Measurements from ENCODE around the gene FAM89B.
A peak's percentile ranks its signal among the peaks of the same experiment; 100 is the strongest.

FAM89B gene

GRCh38 chr11:65573391-65574079 lies 1.2 kb downstream of the FAM89B start:
- DNase-seq (ENCODE audit: low spot score) = no peak

GRCh38 chr11:65574109-65574810 lies 1.9 kb downstream of the FAM89B start:
- DNase-seq (ENCODE audit: low spot score) = peak; percentile 94

DNA sequence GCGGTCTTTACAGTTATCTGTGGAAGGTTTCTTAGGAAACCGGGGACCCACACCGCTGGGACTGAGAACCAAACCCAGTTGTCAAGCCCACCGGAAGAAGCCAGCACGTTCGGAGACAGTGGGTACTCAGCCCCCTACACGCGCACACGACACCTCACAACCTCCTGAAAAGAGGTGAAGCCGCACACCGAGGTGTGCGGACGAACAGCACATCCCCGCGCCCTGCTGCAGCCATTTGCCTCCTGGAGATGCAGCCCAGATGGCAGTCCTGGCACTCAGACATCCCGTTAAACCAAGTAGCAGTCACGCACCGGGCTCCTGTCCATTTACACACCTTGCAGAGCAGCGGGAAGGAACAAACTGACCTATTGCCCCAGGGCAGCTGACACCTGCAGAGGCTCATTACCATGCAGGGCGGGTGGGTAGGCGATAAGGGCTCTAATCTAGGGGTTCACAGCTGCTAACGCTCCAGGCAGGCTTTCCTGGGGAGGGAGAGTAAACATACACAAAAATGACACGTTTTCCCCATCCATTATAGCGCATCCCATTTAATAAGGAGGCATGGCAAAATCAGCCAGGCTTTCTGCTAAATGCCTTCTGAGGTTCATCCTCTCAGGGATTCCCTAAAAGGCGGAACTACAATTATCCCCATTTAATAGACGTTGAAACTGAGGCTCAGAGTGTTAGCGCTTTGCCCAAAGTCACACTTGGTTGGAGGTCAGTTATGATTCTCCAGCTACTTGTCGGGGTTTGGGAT lies 2.7 kb downstream of the FAM89B start:
- no peak for DNase-seq (ENCODE audit: low spot score)

GRCh38 chr11:65575568-65576231 lies 3.4 kb downstream of the FAM89B start, which contains the start of gene EHBP1L1:
Gene EHBP1L1, plus strand, starts transcription at chr11:65576053. Its CDS starts 250 bp downstream, at chr11:65576303.
- DNase-seq (ENCODE audit: low spot score) = peak; percentile 72

DNA sequence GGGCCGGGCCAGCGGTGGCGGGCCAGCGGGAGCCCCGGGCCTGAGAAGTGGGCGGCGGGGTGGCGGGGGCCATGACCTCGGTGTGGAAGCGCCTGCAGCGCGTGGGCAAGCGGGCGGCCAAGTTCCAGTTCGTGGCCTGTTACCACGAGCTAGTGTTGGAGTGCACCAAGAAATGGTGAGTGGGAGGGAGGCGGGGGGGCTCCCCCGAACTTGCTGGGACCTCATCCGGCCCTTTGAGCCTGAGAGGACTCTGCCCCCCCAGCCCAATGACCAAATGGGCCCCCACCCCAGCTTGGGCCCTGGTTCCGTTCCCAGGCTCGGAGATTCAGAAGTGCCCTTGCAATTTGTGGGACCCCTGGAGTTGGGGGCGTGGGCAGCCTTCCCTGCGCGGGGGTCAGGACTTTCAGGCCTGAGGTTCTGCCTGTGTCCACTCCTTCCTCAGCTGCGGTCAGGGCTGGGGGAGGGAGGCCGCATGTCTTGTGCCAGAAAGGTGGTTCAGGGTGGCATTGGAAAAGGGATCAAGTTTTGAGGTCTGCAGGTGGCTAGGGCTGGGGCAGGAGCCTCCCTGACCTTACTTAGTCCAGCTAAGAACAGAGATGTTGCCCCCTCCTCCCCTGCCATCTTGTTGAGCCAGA lies 4.0 kb downstream of the FAM89B start:
- no peak for DNase-seq (ENCODE audit: low spot score)

DNA sequence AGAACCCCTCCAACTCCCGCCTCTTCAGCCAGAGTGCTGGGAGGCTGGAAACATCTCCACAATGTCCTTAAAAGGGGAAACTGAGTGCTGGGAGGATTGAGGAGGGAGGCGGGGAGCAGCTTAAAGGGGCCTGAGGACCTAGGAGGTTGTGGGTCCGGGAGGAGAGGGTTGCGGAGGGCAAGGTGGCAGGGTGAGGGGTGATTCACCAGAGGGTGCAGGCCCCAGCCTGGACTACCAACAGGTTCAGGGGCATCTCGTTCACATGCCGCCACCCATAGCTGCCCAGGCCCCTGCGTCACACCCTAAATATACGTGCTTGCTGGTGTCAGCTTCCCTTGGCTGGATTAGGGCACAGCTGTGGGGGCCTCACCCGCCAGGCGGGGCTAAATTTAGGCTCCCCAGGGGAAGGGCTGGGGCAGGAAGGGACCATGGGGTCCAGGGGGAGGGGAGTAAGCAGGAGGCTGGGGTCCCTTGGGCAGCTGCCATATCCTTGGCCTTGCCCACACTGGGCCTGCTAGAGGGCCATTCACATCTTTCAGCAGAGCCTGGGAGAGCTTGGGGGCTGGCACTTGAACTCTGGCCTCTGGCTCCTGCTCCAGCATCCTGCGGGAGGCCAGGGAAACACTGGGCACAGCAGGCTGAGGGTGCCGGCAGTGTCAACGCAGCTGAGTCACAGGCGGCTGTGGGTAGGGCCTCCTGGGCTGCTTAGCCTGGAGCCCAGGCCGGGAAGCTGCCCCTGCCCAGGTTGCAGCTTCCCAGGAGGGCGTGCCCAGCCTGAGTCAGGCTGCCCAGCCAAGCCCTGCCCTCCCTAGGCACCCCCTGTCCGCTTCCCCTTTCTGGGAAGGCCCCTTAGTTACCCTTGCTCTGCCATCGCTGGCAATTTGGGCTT lies 4.8 kb downstream of the FAM89B start:
- no peak for DNase-seq (ENCODE audit: low spot score)

DNA sequence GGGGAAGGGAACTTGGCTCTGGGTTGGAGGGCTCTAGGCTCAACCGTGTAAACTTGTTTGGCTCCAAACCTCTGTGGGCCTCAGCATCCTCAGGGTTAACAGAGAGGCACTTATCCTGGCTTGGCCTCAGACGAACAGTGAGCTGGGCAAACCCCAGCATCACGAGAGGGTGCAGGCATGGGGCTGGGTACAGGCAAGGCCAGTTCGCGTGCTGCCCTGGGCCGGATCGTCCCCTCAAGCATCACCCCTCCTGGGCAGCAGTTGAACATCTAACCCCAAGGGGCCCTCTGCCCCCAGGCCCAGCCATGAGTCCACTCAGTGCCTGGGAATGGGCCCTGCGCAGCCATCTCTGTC lies 5.4 kb downstream of the FAM89B start:
- no peak for DNase-seq (ENCODE audit: low spot score)

DNA sequence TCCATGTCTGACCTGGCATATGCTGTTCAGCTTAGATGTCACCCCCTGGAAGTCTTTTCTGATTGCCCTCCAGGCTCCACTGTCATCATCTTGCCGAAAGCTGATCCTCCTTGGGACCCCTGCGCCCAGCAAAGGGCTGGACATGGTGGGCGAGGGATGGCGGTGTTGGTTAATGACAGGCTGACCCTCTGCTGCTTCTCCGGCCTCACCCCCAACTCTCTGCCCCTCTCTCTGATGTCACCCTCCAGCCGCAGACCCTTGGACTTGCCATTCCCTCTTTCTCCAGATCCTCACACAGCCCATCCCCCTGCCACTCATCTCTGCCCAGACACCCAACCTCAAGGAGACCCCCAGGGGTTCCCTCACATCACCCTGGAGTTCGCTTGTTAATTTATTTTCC lies 5.8 kb downstream of the FAM89B start:
- DNase-seq (ENCODE audit: low spot score) = no peak

- no peak for DNase-seq (ENCODE audit: low spot score)
Observed at GRCh38 chr11:65578667-65579066, 6.3 kb downstream of the FAM89B start.

DNA sequence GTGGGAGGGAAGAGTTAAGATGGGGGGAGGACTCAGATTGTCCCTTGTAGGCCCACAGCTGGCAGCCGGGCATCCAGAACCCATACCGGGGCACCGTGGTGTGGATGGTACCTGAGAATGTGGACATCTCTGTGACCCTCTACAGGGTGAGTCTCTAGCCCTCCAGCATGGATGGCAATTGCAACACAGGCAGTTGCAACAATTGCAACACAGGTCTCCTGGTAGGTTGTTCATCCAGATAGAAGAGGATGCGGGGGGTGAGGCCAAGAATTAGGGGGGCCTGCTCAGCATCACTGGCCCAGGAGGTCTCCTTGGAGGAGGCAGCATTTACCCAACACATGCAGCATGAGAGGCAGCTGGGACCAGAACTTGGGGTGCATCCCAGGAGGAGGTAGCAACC lies 7.0 kb downstream of the FAM89B start:
- DNase-seq (ENCODE audit: low spot score) = no peak

DNA sequence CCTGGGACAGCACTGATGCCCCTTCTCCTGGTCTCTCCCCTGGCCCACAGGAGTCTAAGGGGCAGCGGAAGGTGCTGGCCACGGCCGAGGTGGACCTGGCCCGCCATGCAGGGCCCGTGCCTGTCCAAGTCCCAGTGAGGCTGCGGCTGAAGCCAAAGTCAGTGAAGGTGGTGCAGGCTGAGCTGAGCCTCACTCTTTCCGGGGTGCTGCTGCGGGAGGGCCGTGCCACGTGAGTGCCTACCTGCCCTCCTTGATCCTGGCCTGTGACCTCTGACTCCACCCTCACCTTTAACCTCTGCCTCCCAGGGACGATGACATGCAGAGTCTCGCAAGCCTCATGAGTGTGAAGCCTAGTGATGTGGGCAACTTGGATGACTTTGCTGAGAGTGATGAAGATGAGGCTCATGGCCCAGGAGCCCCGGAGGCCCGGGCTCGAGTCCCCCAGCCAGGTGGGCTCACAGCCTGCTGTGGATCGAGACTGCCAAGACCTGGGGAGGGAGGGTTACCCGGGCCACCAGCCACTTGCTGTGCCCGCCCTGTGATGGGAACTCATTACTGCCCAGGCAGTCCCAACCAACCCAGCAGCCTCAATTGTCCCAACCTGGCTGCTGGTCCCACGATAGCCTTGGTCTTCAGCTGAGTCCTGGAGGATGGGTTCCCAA lies 7.8 kb downstream of the FAM89B start:
- no peak for DNase-seq (ENCODE audit: low spot score)

DNA sequence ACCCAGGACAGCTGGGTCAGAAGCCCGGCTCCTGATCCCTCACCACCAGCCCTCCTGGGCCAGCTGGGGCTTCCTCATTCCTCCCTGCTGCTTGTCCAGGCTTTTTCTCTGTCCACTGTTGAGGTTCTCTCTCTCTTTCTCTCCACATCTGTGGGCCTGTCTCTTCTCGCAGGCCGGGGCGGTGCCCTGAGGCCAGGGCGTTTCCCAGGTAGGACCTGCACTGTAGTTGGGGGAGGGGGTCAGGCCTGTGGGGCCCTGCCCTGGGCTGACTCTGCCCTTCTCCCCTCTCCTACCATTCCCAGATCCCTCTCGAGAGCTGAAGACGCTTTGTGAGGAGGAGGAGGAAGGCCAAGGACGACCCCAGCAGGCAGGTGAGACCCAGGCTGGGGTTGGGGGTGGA lies 8.4 kb downstream of the FAM89B start:
- no peak for DNase-seq (ENCODE audit: low spot score)

DNA sequence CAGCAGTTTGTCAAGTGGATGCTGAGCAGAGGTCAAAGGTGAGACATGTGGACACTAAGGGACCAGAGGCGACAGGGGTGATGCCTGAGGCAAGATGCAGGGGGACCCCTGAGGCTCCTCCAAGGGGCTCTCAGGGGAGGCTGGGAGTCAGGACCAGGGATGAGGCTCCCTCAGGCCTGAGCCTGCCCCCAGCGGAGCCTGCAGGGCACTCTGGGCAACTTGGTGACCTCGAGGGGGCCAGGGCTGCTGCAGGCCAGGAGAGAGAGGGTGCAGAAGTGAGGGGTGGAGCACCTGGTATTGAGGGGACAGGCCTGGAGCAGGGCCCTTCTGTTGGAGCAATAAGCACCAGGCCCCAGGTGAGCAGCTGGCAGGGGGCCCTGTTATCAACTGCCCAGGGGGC lies 9.6 kb downstream of the FAM89B start:
- DNase-seq (ENCODE audit: low spot score) = no peak

GRCh38 chr11:65583589-65583988 lies 11.3 kb downstream of the FAM89B start:
- DNase-seq (ENCODE audit: low spot score) = no peak

- no peak for DNase-seq (ENCODE audit: low spot score)
Observed at GRCh38 chr11:65584106-65584505, 11.8 kb downstream of the FAM89B start.

- DNase-seq (ENCODE audit: low spot score) = no peak
Observed at GRCh38 chr11:65584723-65585171, 12.4 kb downstream of the FAM89B start.

DNA sequence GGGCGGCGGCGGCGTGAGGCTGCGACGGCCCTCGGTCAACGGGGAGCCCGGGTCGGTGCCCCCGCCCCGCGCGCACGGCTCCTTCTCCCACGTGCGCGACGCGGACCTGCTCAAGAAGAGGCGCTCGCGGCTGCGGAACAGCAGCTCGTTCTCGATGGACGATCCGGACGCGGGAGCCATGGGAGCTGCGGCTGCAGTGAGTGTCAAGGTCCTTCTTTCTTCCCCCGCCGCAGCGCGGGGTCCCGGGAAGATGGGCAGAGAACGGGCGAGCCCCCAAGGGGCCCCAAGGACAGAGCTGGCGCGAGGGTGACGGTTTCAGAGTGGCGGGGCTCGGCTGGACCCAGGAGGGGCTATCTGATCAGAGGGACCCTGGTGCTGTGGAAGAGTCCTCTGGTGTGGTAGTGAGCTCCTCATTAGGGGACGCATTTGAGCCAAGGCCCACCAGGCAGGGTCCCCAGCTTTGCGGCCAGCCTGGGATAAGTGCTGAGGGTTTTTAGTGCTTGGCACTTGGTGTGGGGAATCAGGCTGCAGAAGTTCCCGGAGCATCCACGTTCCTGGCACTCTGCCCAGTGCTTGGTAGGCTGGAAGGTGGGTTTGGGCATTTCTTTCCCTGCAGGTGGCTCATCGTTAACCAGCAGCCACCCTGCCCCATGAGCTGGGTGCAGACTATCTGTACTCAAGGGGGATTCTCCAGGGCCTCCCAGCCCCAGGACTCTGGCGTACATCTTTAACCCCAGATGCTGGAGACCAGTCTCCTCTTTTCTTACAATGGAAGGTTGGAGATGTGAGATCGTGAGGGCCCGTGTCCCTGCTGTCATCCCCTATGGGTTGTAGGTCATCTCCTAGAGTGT lies 13.3 kb downstream of the FAM89B start:
- no peak for DNase-seq (ENCODE audit: low spot score)

DNA sequence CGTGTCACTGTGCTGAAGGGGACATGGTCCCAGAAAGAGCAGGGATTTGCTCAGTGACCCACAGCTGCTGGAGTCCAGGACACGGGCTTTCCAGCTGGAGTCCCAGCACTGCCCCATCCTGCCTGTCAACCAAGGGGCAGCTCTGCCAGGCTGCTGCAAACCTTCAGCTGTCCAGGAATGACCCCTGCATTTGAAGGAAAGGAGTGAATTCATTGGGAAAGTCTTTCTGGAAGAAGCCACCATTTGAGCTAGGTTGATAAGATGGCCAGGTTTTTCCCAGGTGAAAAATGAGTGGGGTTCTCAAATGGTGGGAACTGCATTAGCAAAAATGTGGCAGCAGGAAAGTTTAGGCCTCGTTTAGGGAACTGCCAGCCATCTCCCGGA lies 13.9 kb downstream of the FAM89B start:
- DNase-seq (ENCODE audit: low spot score) = no peak

DNA sequence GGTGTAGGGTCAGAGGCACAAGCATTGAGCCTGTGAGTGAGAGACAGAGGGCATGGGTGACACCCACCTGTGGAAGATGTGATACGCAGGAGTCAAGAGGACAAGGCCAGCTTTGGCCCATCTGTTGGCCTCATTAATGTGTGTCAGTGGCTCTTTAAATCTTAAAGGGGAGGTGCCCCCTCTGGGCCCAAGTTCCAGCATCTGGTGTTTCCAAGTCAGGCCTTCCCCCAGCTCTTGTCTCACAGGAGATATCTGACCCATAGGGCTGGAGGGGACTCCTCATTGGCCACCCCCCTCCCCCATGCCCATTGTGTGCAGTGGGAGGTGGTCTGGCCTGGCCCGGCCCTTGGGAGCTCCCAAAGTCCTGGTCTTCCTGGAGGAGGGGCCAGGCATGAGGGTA lies 14.3 kb downstream of the FAM89B start:
- peak; percentile 77 for DNase-seq (ENCODE audit: low spot score)
